Loucy (cell line): ENCODE results near the gene P2RX7.
"Not testable (repeated sequence)": the region's sequence is repeated elsewhere in the genome, so short reads cannot be mapped to it uniquely, and the experiment has no call there.

ENCODE experiments used
- H2AFZ ChIP-seq: fragments of 200-600 bp; sonication (generic); 2 replicates; pipeline ENCODE4 v1.6.0; 2016; ENCODE audit warnings: antibody characterized with exemption, mild to moderate bottlenecking, low read length, moderate library complexity
- H3F3A ChIP-seq: fragments of 200-600 bp; 2 replicates; pipeline ENCODE4 v1.6.0; 2016; ENCODE audit warnings: antibody characterized with exemption, low read depth, mild to moderate bottlenecking
- H3K27me3 ChIP-seq: fragments of 200-600 bp; sonication (generic); 2 replicates; pipeline ENCODE4 v1.6.1; 2014; ENCODE audit warnings: low read length, mild to moderate bottlenecking; ENCODE audit not compliant: insufficient read depth, poor library complexity, severe bottlenecking
- H3K36me3 ChIP-seq: fragments of 200-600 bp; sonication (generic); 2 replicates; pipeline ENCODE4 v1.6.1; 2016; ENCODE audit warnings: low read length; ENCODE audit not compliant: insufficient read depth
- H3K4me1 ChIP-seq: fragments of 200-600 bp; sonication (generic); 2 replicates; pipeline ENCODE4 v1.5.1; 2014; ENCODE audit warnings: low read length, mild to moderate bottlenecking; ENCODE audit not compliant: insufficient read depth, poor library complexity, severe bottlenecking
- H3K4me2 ChIP-seq: fragments of 200-600 bp; sonication (generic); 2 replicates; pipeline ENCODE4 v1.6.0; 2014; ENCODE audit warnings: antibody characterized with exemption, low read length, low read depth, mild to moderate bottlenecking; ENCODE audit not compliant: poor library complexity, severe bottlenecking
- H3K4me3 ChIP-seq: fragments of 200-600 bp; sonication (generic); 2 replicates; pipeline ENCODE4 v1.5.1; 2014; ENCODE audit warnings: low read length, mild to moderate bottlenecking, mixed read lengths; ENCODE audit not compliant: poor library complexity, severe bottlenecking
- H3K79me2 ChIP-seq: fragments of 200-600 bp; sonication (generic); 2 replicates; pipeline ENCODE4 v1.6.1; 2014; ENCODE audit warnings: low read length; ENCODE audit not compliant: insufficient read depth
- H3K9ac ChIP-seq: fragments of 200-600 bp; sonication (generic); 2 replicates; pipeline ENCODE4 v1.6.0; 2014; ENCODE audit warnings: mild to moderate bottlenecking, low read depth, low read length, moderate library complexity; ENCODE audit not compliant: poor library complexity, severe bottlenecking
- H3K9me2 ChIP-seq: fragments of 200-600 bp; sonication (generic); replicated peaks from 2 replicates; pipeline ENCODE4 v1.6.1; 2016; ENCODE audit warnings: low read depth, low read length, mixed read lengths
- H3K9me3 ChIP-seq: fragments of 200-600 bp; sonication (generic); 2 replicates; pipeline ENCODE4 v1.6.1; 2014; ENCODE audit warnings: mild to moderate bottlenecking, antibody characterized with exemption, low read length, low read depth; ENCODE audit not compliant: insufficient read depth
- H4K20me1 ChIP-seq: fragments of 200-600 bp; sonication (generic); 2 replicates; pipeline ENCODE4 v1.6.0; 2014; ENCODE audit warnings: antibody characterized with exemption, low read length, mild to moderate bottlenecking; ENCODE audit not compliant: insufficient read depth, poor library complexity, severe bottlenecking
- CTCF ChIP-seq: fragments of 200-600 bp; sonication (generic); conservative IDR thresholded peaks from 2 replicates; pipeline ENCODE4 v1.5.1; 2014; ENCODE audit warnings: mild to moderate bottlenecking, antibody characterized with exemption, low read length
- EZH2phosphoT487 ChIP-seq: fragments of 200-600 bp; IDR thresholded peaks from 2 replicates; pipeline ENCODE4 v1.6.1; 2018; ENCODE audit warnings: antibody characterized with exemption, mild to moderate bottlenecking, moderate library complexity, borderline replicate concordance

P2RX7 gene

GRCh38 chr12:121226399-121226798 lies 93.7 kb downstream of the P2RX7 start:
- no peak overlapping the region for H3K4me3 ChIP-seq
- H4K20me1 ChIP-seq = no peaks in the 10 kb centered on the region
- no peak overlapping the region for H2AFZ ChIP-seq
- TF ChIP-seq EZH2phosphoT487 = no peak
- TF ChIP-seq CTCF = no peak
- H3K36me3 ChIP-seq = no peaks in the 10 kb centered on the region
- H3K27me3 ChIP-seq = no peaks in the 10 kb centered on the region
- no peak overlapping the region for H3K4me2 ChIP-seq
- H3K9ac ChIP-seq = no peak overlapping the region
- H3F3A ChIP-seq = no peaks in the 10 kb centered on the region
- H3K9me2 ChIP-seq = no peaks in the 10 kb centered on the region
- no peaks in the 10 kb centered on the region for H3K9me3 ChIP-seq
- no peaks in the 10 kb centered on the region for H3K79me2 ChIP-seq
- H3K4me1 ChIP-seq = peaks cover 16% of the 10 kb centered on the region

GRCh38 chr12:121226871-121227270 lies 94.2 kb downstream of the P2RX7 start:
- H3K4me1 ChIP-seq = peaks cover 16% of the 10 kb centered on the region
- not testable (repeated sequence) for H3K79me2 ChIP-seq, H3K9ac ChIP-seq, H2AFZ ChIP-seq, H3F3A ChIP-seq, H3K9me2 ChIP-seq, H3K27me3 ChIP-seq, H3K4me3 ChIP-seq, H3K4me2 ChIP-seq, H3K36me3 ChIP-seq, H4K20me1 ChIP-seq, H3K9me3 ChIP-seq

GRCh38 chr12:121227294-121227693 lies 94.6 kb downstream of the P2RX7 start:
- no peaks in the 10 kb centered on the region for H4K20me1 ChIP-seq
- no peak overlapping the region for H3K4me2 ChIP-seq
- no peaks in the 10 kb centered on the region for H3K27me3 ChIP-seq
- no peak overlapping the region for H2AFZ ChIP-seq
- H3F3A ChIP-seq = no peaks in the 10 kb centered on the region
- H3K4me3 ChIP-seq = no peak overlapping the region
- TF ChIP-seq CTCF (no peak), EZH2phosphoT487 (no peak)
- H3K9me3 ChIP-seq = no peaks in the 10 kb centered on the region
- no peaks in the 10 kb centered on the region for H3K9me2 ChIP-seq
- H3K79me2 ChIP-seq = no peaks in the 10 kb centered on the region
- no peaks in the 10 kb centered on the region for H3K36me3 ChIP-seq
- no peak overlapping the region for H3K9ac ChIP-seq
- H3K4me1 ChIP-seq = peaks cover 16% of the 10 kb centered on the region

GRCh38 chr12:121228919-121229665 lies 96.4 kb downstream of the P2RX7 start:
- H3K36me3 ChIP-seq = no peaks in the 10 kb centered on the region
- TF ChIP-seq CTCF (no peak), EZH2phosphoT487 (no peak)

More at GRCh38 chr12:121228919-121229665, 96.4 kb downstream of the P2RX7 start:
- H3F3A ChIP-seq = no peaks in the 10 kb centered on the region
- peaks cover 2% of the 10 kb centered on the region for H3K4me1 ChIP-seq
- H4K20me1 ChIP-seq = no peaks in the 10 kb centered on the region
- no peak overlapping the region for H3K4me2 ChIP-seq
- H3K79me2 ChIP-seq = no peaks in the 10 kb centered on the region
- no peaks in the 10 kb centered on the region for H3K9me2 ChIP-seq
- no peak overlapping the region for H2AFZ ChIP-seq
- H3K4me3 ChIP-seq = no peak overlapping the region
- no peaks in the 10 kb centered on the region for H3K9me3 ChIP-seq
- no peak overlapping the region for H3K9ac ChIP-seq
- no peaks in the 10 kb centered on the region for H3K27me3 ChIP-seq
